B cell (primary cell): ENCODE results near the gene ZRANB1. TPM values are rescaled to one million over a fixed set of nuclear protein-coding genes. Genes with fewer than 3 reads are reported as not detected.
"Not testable (repeated sequence)": the region's sequence is repeated elsewhere in the genome, so short reads cannot be mapped to it uniquely, and the experiment has no call there.

Experiments
- ATAC-seq: fragments of 200-7000 bp; cut with Tn5 transposase; one replicate; pipeline ENCODE4 v1.10.0; 2021; ENCODE audit warnings: low read depth, mild to moderate bottlenecking, moderate number of reproducible peaks, moderate library complexity
- CTCF ChIA-PET: fragments of 350-600 bp; sonication (Branson Sonifier 250); formaldehyde crosslinking; loops from one replicate; lab custom pipeline; 2021; ENCODE audit warnings: antibody characterized with exemption, inconsistent platforms; lab: Charles Lee
- POLR2A ChIA-PET: fragments of 350-600 bp; sonication (Branson Sonifier 250); formaldehyde crosslinking; loops from one replicate; lab custom pipeline; 2021; ENCODE audit warnings: antibody characterized with exemption; lab: Charles Lee
- DNase-seq: peaks from one replicate; pipeline ENCODE4 v3.0.0; 2013
- H2AFZ ChIP-seq: 2 replicates; pipeline ENCODE4 v1.6.1; 2012; ENCODE audit warnings: mild to moderate bottlenecking, low read depth, low read length; ENCODE audit not compliant: insufficient read depth, poor library complexity, severe bottlenecking
- H3K27ac ChIP-seq, 2 donors: 1 replicate in 1 of 2; 2 replicates in 1 of 2; pipeline ENCODE4 v1.5.1; 2012 to 2013; ENCODE audit warnings: low read length in 2 of 2, mild to moderate bottlenecking in 2 of 2, moderate library complexity in 1 of 2
- H3K27me3 ChIP-seq, 4 experiments: fragments of 200-600 bp in 1 of 4; sonication (generic) in 1 of 4; replicated peaks in 1 of 4; 1 replicate in 2 of 4; 2 replicates in 2 of 4; pipeline versions ENCODE4 v1.6.1 to v1.7.0; 2013 to 2016; ENCODE audit warnings: low read length in 3 of 4, mild to moderate bottlenecking in 2 of 4, mixed read lengths in 1 of 4, moderate library complexity in 1 of 4; ENCODE audit not compliant: insufficient read depth in 4 of 4, control insufficient read depth in 3 of 4; ENCODE audit errors: control extremely low read depth in 1 of 4
- H3K36me3 ChIP-seq, 2 experiments: replicated peaks in 1 of 2; 1 replicate in 1 of 2; 2 replicates in 1 of 2; pipeline versions ENCODE4 v1.6.1 to v1.7.1; 2013; ENCODE audit warnings: low read length in 1 of 2; ENCODE audit not compliant: insufficient read depth in 2 of 2, control insufficient read depth in 1 of 2; ENCODE audit errors: control extremely low read depth in 1 of 2, extremely low read depth in 1 of 2
- H3K4me1 ChIP-seq, 2 donors: fragments of 200-600 bp in 1 of 2; sonication (generic) in 1 of 2; 1 replicate in 1 of 2; 2 replicates in 1 of 2; pipeline versions ENCODE4 v1.5.1 to v1.6.1; 2013 to 2017; ENCODE audit warnings: low read length in 2 of 2; ENCODE audit not compliant: control insufficient read depth in 2 of 2, insufficient read depth in 2 of 2
- H3K4me2 ChIP-seq: replicated peaks from 2 replicates; pipeline ENCODE3; 2012; ENCODE audit warnings: mild to moderate bottlenecking, low read depth, low read length; ENCODE audit not compliant: poor library complexity, severe bottlenecking
- H3K4me3 ChIP-seq, 5 experiments: fragments of 200-600 bp in 1 of 5; sonication (generic) in 1 of 5; 1 replicate in 3 of 5; 2 replicates in 2 of 5; pipeline versions ENCODE4 v1.5.1 to v1.7.0; 2011 to 2016; ENCODE audit warnings: low read length in 4 of 5, mild to moderate bottlenecking in 4 of 5, low read depth in 2 of 5, control low read depth in 1 of 5, moderate library complexity in 1 of 5; ENCODE audit not compliant: insufficient read depth in 1 of 5; ENCODE audit errors: control extremely low read depth in 1 of 5, extremely low read depth in 1 of 5
- H3K79me2 ChIP-seq: fragments of 200-600 bp; sonication (generic); one replicate; pipeline ENCODE4 v1.6.0; 2016; ENCODE audit warnings: low read length; ENCODE audit not compliant: control insufficient read depth, insufficient read depth
- H3K9ac ChIP-seq: fragments of 200-600 bp; sonication (generic); 2 replicates; pipeline ENCODE4 v1.6.1; 2017; ENCODE audit warnings: mild to moderate bottlenecking, low read length, moderate library complexity
- H3K9me3 ChIP-seq, 3 donors: one replicate each; pipeline versions ENCODE4 v1.6.1 to v1.7.1; 2013; ENCODE audit warnings: low read length in 2 of 3; ENCODE audit not compliant: control insufficient read depth in 2 of 3, insufficient read depth in 1 of 3; ENCODE audit errors: control extremely low read depth in 1 of 3
- H4K20me1 ChIP-seq: 2 replicates; pipeline ENCODE4 v1.6.0; 2012; ENCODE audit warnings: mild to moderate bottlenecking, low read length; ENCODE audit not compliant: insufficient read depth, control insufficient read depth, poor library complexity, severe bottlenecking
- H3K27ac Mint-ChIP-seq: one replicate; pipeline ENCODE4 v1.8.0; 2021; ENCODE audit warnings: mixed read lengths
- H3K27me3 Mint-ChIP-seq: one replicate; pipeline ENCODE4 v1.8.0; 2021; ENCODE audit warnings: mixed read lengths
- H3K4me1 Mint-ChIP-seq: one replicate; pipeline ENCODE4 v1.8.0; 2021; ENCODE audit warnings: mixed read lengths
- H3K4me3 Mint-ChIP-seq: one replicate; pipeline ENCODE4 v1.8.0; 2021; ENCODE audit warnings: mixed read lengths
- H3K9me3 Mint-ChIP-seq: one replicate; pipeline ENCODE4 v1.8.0; 2022; ENCODE audit warnings: mixed read lengths; ENCODE audit not compliant: insufficient read depth
- CTCF ChIP-seq: fragments of 200-600 bp; IDR thresholded peaks from one replicate; pipeline ENCODE4 v1.8.0; 2022; ENCODE audit warnings: antibody characterized with exemption, mild to moderate bottlenecking
- EZH2 ChIP-seq: IDR thresholded peaks from 2 replicates; pipeline ENCODE4 v1.6.1; 2012; ENCODE audit warnings: borderline replicate concordance, low read depth, mild to moderate bottlenecking, moderate library complexity, low read length; ENCODE audit not compliant: insufficient read depth, poor library complexity, severe bottlenecking
- WGBS: methylation state at CpG from one replicate; pipeline ENCODE4 v1.1.5; 2013; ENCODE audit warnings: missing lambda C conversion rate; ENCODE audit not compliant: insufficient coverage; 5-methylcytosine and 5-hydroxymethylcytosine counted together
- intact Hi-C: fragments of 100-400 bp; cut with micrococcal nuclease; formaldehyde crosslinking; loops from one replicate; pipeline ENCODE4 v1.10.0; 2022
- polyA plus RNA-seq: library from polyadenylated mRNA; depleted of rRNA; stranded (reverse); fragments of >200 nt; gene quantifications from 2 replicates; pipeline ENCODE4 v1.2.3, GENCODE V29; 2012
- total RNA-seq, 2 donors: library from RNA; stranded (reverse); fragments of 120-200 nt in 1 of 2; gene quantifications; 1 replicate in 1 of 2; 2 replicates in 1 of 2; pipeline versions ENCODE4 v1.2.3 to v1.2.4, GENCODE V29; 2013 to 2022

Gene ZRANB1
- total and polyA plus RNA-seq, 2 donors (not counting 1 experiment from before 2014, with no cell fraction given), result 6.5 to 28.0 TPM

DNA sequence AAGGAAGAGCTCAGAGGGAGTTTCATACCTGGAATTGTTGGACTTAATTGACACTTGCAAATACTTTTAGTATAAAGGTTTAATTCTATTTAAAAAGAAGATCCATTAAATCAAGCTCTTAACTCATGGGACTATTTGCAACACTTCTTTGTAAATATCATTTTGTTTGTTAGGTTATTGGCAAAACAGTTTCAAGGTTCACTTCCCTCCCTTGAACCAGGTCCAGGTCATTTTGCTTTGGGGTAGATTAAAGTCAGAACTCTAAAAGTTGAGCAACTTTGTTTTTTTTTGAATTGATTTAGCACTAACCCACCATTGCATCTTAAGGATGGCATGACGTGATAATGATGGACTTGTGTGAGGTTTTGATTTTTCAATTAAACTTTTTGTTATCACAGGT, 45.9 kb downstream of the ZRANB1 start:
- Mint-ChIP-seq H3K9me3 (no peaks in the 10 kb centered on the region), H3K4me1 (peaks cover 12% of the 10 kb centered on the region), H3K4me3 (no peak overlapping the region), H3K27ac (no peak overlapping the region), H3K27me3 (no peaks in the 10 kb centered on the region)
- no peaks in the 10 kb centered on the region for H3K4me1 ChIP-seq
- ATAC-seq, result no peak
- no peak overlapping the region for H3K4me2 ChIP-seq
- H3K9ac ChIP-seq, result no peak overlapping the region
- no peak overlapping the region for H3K27ac ChIP-seq
- TF ChIP-seq CTCF, result no peak
- no peak for TF ChIP-seq EZH2
- H3K79me2 ChIP-seq, result no peaks in the 10 kb centered on the region
- H3K36me3 ChIP-seq, result peaks cover 0 to 33% of the 10 kb centered on the region in 2 experiments
- H4K20me1 ChIP-seq, result no peaks in the 10 kb centered on the region
- intact Hi-C loops, result no loop called here
- no peak overlapping the region for H3K4me3 ChIP-seq
- POLR2A ChIA-PET, result no interaction called here
- DNase-seq, result no peak
- H3K9me3 ChIP-seq, result peaks cover 0 to 3% (median 0%) of the 10 kb centered on the region in 3 donors
- CTCF ChIA-PET, result no interaction called here
- H2AFZ ChIP-seq, result no peak overlapping the region
- H3K27me3 ChIP-seq, result no peaks in the 10 kb centered on the region
- WGBS, result no CpG with 5 or more reads among the region's 1 CpG

DNA sequence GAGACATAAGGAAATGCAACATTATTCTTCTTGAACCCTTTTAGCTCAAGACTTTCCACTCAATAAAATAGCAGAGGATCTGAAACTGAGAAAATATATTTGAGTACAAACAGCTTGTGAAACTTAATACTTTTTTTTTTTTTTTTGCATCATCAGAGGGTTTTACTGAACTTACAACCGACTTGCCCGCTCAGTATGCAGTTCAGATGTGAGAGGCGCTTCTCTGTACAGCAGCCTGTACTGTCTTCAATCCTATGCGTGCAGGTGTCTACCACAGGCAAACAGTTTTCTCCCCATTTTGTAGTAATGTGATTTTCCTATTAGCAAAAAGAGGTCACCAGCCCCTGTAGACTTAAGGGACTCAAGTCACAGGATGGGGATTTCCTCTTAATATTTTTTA, 46.8 kb downstream of the ZRANB1 start:
- H3K79me2 ChIP-seq, intact Hi-C loops, H3K9ac ChIP-seq, H3K4me3 Mint-ChIP-seq, H4K20me1 ChIP-seq, H2AFZ ChIP-seq, H3K4me2 ChIP-seq, H3K27me3 Mint-ChIP-seq, ATAC-seq, H3K27me3 ChIP-seq, H3K4me1 ChIP-seq, CTCF ChIA-PET, H3K9me3 Mint-ChIP-seq, H3K9me3 ChIP-seq, H3K4me3 ChIP-seq, H3K27ac ChIP-seq, DNase-seq, POLR2A ChIA-PET: not testable (repeated sequence)
- Mint-ChIP-seq H3K27ac (peak overlapping the region; percentile 23), H3K4me1 (peaks cover 12% of the 10 kb centered on the region)
- 0% methylated on average over 1 of the region's 4 CpGs for WGBS
- peaks cover 0 to 23% of the 10 kb centered on the region in 2 experiments for H3K36me3 ChIP-seq
